ENCODE measurements around the gene EPB41L2. TPM values are rescaled to one million over a fixed set of nuclear protein-coding genes. Genes with fewer than 3 reads are reported as not detected.

Gene EPB41L2
- total RNA-seq, 1 experiment from 2014 or later, result 106 TPM

GRCh38 chr6:131022691-131023090 lies 40.4 kb downstream of the EPB41L2 start (continued):
- TF ChIP-seq, protein P1, sequence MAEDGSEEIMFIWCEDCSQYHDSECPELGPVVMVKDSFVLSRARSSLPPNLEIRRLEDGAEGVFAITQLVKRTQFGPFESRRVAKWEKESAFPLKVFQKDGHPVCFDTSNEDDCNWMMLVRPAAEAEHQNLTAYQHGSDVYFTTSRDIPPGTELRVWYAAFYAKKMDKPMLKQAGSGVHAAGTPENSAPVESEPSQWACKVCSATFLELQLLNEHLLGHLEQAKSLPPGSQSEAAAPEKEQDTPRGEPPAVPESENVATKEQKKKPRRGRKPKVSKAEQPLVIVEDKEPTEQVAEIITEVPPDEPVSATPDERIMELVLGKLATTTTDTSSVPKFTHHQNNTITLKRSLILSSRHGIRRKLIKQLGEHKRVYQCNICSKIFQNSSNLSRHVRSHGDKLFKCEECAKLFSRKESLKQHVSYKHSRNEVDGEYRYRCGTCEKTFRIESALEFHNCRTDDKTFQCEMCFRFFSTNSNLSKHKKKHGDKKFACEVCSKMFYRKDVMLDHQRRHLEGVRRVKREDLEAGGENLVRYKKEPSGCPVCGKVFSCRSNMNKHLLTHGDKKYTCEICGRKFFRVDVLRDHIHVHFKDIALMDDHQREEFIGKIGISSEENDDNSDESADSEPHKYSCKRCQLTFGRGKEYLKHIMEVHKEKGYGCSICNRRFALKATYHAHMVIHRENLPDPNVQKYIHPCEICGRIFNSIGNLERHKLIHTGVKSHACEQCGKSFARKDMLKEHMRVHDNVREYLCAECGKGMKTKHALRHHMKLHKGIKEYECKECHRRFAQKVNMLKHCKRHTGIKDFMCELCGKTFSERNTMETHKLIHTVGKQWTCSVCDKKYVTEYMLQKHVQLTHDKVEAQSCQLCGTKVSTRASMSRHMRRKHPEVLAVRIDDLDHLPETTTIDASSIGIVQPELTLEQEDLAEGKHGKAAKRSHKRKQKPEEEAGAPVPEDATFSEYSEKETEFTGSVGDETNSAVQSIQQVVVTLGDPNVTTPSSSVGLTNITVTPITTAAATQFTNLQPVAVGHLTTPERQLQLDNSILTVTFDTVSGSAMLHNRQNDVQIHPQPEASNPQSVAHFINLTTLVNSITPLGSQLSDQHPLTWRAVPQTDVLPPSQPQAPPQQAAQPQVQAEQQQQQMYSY (CRISPR knock-in tag; IDR thresholded peaks at IDR 0.05), result no peak

DNA sequence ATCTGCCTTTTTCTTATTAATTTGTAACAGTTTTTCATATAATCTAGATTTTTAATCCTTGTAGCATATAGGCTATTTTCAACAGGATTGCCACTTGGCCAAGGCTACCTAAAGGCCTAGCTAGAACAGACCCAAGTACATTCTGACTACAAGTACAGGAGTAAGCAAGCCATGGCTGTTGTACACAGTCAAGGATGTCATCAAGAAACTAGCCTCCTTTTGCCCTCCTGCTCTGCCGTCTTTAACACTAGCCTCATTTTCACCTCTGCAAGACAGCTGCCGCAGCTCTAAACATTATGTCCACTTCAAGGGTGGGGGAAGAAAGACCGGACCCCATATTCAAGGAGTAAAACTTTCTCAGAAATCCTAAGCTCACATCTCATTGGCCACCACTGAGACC lies 45.1 kb downstream of the EPB41L2 start:
- H3K9me3 Mint-ChIP-seq, result peaks cover 8% of the 10 kb centered on the region
- H3K27ac Mint-ChIP-seq, result no peak overlapping the region

DNA sequence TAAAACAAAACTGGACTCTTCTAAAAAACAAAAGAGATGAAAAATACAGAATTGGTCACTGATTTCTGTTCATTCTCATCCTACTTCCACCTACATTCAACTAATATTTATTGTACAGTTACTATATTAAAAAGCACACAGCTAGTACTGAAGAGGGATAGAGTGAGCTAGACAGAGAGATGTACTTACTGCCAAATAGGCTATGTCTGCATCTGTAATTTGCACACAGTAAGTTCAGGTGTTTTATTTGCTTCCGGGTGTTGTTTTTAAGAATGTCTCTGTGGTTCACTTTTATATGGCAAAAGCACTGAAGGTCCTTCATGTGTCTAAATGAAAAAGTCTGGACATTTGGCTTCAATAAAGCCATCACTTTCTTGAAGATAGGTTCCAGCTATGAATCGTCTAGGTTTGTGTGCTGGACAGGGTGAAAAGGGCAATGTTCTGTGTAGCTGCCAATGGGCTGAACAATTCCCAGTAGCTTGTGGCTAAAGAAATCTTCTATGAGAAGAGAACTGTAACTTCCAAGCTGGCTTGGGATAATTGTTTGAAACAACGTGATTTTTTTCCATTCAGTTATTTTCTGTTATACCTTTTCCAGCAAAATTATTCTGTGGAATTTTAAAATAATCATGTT lies 47.3 kb downstream of the EPB41L2 start:
- DNase-seq (ENCODE audit: low spot score) (no peak), ATAC-seq (no peak)
- TF ChIP-seq JUN (CRISPR knock-in tag; IDR thresholded peaks at IDR 0.05) (no peak), ZNF281 (CRISPR knock-in tag; IDR thresholded peaks at IDR 0.05) (no peak)
- TF ChIP-seq, protein P2, sequence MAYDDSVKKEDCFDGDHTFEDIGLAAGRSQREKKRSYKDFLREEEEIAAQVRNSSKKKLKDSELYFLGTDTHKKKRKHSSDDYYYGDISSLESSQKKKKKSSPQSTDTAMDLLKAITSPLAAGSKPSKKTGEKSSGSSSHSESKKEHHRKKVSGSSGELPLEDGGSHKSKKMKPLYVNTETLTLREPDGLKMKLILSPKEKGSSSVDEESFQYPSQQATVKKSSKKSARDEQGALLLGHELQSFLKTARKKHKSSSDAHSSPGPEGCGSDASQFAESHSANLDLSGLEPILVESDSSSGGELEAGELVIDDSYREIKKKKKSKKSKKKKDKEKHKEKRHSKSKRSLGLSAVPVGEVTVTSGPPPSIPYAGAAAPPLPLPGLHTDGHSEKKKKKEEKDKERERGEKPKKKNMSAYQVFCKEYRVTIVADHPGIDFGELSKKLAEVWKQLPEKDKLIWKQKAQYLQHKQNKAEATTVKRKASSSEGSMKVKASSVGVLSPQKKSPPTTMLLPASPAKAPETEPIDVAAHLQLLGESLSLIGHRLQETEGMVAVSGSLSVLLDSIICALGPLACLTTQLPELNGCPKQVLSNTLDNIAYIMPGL (CRISPR knock-in tag; IDR thresholded peaks at IDR 0.05), result no peak
- TF ChIP-seq, protein P3, sequence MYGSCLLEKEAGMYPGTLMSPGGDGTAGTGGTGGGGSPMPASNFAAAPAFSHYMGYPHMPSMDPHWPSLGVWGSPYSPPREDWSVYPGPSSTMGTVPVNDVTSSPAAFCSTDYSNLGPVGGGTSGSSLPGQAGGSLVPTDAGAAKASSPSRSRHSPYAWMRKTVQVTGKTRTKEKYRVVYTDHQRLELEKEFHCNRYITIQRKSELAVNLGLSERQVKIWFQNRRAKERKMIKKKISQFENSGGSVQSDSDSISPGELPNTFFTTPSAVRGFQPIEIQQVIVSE (CRISPR knock-in tag; IDR thresholded peaks at IDR 0.05; ENCODE audit: borderline replicate concordance), result no peak
- Mint-ChIP-seq H3K36me3 (peaks cover 3% of the 10 kb centered on the region), H3K4me3 (no peak overlapping the region), H3K27me3 (ENCODE audit: low read depth) (no peaks in the 10 kb centered on the region), H3K27ac (peak overlapping the region; percentile 47; the same call in 1 of the 2 replicates), H3K4me1 (peaks cover 28% of the 10 kb centered on the region), H3K9me3 (peaks cover 4% of the 10 kb centered on the region)
- POLR2A ChIA-PET, result no interaction called here
- CTCF ChIA-PET, result interaction anchor here (0.6 kb wide), 1 partner anchor 115 kb away, joined by 3 read pairs; no protein-coding TSS in a partner anchor

More for the DNA sequence above, 45.1 kb downstream of the EPB41L2 start:
- ATAC-seq (no peak), DNase-seq (ENCODE audit: low spot score) (no peak)
- H3K4me3 Mint-ChIP-seq, result no peak overlapping the region
- H3K4me1 Mint-ChIP-seq, result peaks cover 28% of the 10 kb centered on the region
- ChIA-PET CTCF (interaction anchor here (1.2 kb wide), 1 partner anchor 9 kb away, joined by 3 read pairs; no protein-coding TSS in a partner anchor), POLR2A (no interaction called here)
- H3K27me3 Mint-ChIP-seq (ENCODE audit: low read depth), result no peaks in the 10 kb centered on the region
- peaks cover 10% of the 10 kb centered on the region for H3K36me3 Mint-ChIP-seq
- TF ChIP-seq, protein P4, sequence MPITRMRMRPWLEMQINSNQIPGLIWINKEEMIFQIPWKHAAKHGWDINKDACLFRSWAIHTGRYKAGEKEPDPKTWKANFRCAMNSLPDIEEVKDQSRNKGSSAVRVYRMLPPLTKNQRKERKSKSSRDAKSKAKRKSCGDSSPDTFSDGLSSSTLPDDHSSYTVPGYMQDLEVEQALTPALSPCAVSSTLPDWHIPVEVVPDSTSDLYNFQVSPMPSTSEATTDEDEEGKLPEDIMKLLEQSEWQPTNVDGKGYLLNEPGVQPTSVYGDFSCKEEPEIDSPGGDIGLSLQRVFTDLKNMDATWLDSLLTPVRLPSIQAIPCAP (CRISPR knock-in tag; IDR thresholded peaks at IDR 0.05), result no peak
- TF ChIP-seq PRRX2 (CRISPR knock-in tag; IDR thresholded peaks at IDR 0.05) (no peak), TP53 (CRISPR knock-in tag; IDR thresholded peaks at IDR 0.05) (no peak), FOXP1 (CRISPR knock-in tag; IDR thresholded peaks at IDR 0.05; ENCODE audit: borderline replicate concordance) (no peak), GRHL2 (CRISPR knock-in tag; IDR thresholded peaks at IDR 0.05; ENCODE audit: insufficient replicate concordance, severe bottlenecking) (no peak)
